ENCODE data around the gene SFMBT1. TPM values are rescaled to one million over a fixed set of nuclear protein-coding genes. Genes with fewer than 3 reads are reported as not detected.

SFMBT1 gene
- total RNA-seq, 1 experiment from 2014 or later, result 11.8 TPM

DNA sequence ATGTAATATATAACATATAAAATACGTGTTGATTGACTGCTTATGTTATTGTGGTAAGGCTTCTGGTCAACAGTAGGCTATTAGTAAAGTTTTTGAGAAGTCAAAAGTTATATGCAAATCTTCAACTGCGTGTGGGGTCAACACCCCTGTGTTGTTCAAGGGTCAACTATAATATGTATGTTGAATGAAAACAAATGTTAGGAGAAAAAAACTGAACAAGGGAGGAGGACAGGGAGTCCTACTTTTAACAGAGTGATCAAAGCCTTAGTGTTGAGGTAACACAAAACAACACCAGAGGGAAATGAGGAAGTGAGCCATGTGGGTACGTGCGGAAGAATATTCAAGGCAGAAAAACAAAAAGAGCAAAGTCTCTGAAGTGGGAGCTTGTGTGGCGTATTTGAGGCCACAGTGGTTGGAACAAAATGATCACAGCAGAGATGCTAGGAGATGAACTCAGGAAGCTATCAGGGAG is 62.5 kb downstream of the SFMBT1 start:
- H3K36me3 Mint-ChIP-seq (ENCODE audit: insufficient read depth, unreplicated experiment), result no peaks in the 10 kb centered on the region
- no peak overlapping the region for H3K27ac Mint-ChIP-seq (ENCODE audit: low read depth, unreplicated experiment)
- no peak overlapping the region for H3K4me3 Mint-ChIP-seq (ENCODE audit: unreplicated experiment)
- no TSS peak for BruUV-seq (replicated peaks)
- ChIA-PET POLR2A (interaction anchor here (0.8 to 3.9 kb wide), 3 partner anchors 31 to 213 kb away, joined by 3 to 23 read pairs (median 5); partner anchors contain the start of gene SFMBT1), CTCF (interaction anchor here (0.6 to 1.5 kb wide), 2 partner anchors 13 to 554 kb away, joined by 3 to 4 read pairs; no protein-coding TSS in a partner anchor)
- TF ChIP-seq, protein P1, sequence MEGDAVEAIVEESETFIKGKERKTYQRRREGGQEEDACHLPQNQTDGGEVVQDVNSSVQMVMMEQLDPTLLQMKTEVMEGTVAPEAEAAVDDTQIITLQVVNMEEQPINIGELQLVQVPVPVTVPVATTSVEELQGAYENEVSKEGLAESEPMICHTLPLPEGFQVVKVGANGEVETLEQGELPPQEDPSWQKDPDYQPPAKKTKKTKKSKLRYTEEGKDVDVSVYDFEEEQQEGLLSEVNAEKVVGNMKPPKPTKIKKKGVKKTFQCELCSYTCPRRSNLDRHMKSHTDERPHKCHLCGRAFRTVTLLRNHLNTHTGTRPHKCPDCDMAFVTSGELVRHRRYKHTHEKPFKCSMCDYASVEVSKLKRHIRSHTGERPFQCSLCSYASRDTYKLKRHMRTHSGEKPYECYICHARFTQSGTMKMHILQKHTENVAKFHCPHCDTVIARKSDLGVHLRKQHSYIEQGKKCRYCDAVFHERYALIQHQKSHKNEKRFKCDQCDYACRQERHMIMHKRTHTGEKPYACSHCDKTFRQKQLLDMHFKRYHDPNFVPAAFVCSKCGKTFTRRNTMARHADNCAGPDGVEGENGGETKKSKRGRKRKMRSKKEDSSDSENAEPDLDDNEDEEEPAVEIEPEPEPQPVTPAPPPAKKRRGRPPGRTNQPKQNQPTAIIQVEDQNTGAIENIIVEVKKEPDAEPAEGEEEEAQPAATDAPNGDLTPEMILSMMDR (IDR thresholded peaks at IDR 0.05; ENCODE audit: unreplicated experiment), result no peak
- intact Hi-C loops (cut with micrococcal nuclease), result no loop called here
- H3K9me3 Mint-ChIP-seq (ENCODE audit: unreplicated experiment), result no peaks in the 10 kb centered on the region
- no peak for DNase-seq (ENCODE audit: unreplicated experiment)
- H3K27me3 Mint-ChIP-seq (ENCODE audit: insufficient read depth, unreplicated experiment), result no peaks in the 10 kb centered on the region
- H3K4me1 Mint-ChIP-seq (ENCODE audit: insufficient read depth, unreplicated experiment), result peaks cover 19% of the 10 kb centered on the region

DNA sequence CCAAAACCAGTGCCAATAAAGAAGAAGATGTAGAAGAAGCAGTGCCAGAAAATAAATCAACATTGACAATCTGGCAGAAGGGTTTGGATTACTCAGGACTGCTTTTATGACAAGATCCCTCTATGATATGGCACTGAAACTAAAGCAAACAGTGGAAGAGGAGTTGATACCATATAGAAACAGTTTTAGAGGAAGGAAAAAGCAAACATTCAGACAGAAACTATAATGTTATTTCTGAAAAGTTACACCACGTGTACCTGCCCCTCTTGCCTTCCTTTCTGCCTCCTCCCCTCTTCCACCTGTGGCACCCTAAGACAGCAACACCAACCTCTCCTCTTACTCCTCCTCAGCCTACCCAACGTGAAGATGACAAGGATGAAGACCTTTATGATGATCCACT is 63.0 kb downstream of the SFMBT1 start:
- CTCF ChIA-PET, result interaction anchor here (0.6 kb wide), 1 partner anchor 1986 kb away, joined by 4 read pairs; no protein-coding TSS in a partner anchor
- no peak for DNase-seq (ENCODE audit: unreplicated experiment)
- Mint-ChIP-seq H3K4me1 (ENCODE audit: insufficient read depth, unreplicated experiment) (peaks cover 24% of the 10 kb centered on the region), H3K36me3 (ENCODE audit: insufficient read depth, unreplicated experiment) (no peaks in the 10 kb centered on the region), H3K27me3 (ENCODE audit: insufficient read depth, unreplicated experiment) (no peaks in the 10 kb centered on the region), H3K4me3 (ENCODE audit: unreplicated experiment) (no peak overlapping the region), H3K9me3 (ENCODE audit: unreplicated experiment) (no peaks in the 10 kb centered on the region), H3K27ac (ENCODE audit: low read depth, unreplicated experiment) (no peak overlapping the region)
- POLR2A ChIA-PET, result interaction anchor here (1.2 to 3.9 kb wide), 2 partner anchors 17 to 62 kb away, joined by 3 to 23 read pairs; partner anchors contain the start of gene SFMBT1
- intact Hi-C loops (cut with micrococcal nuclease), result no loop called here
- BruUV-seq (replicated peaks), result no TSS peak
- TF ChIP-seq, protein P1 (IDR thresholded peaks at IDR 0.05; ENCODE audit: unreplicated experiment), result no peak

DNA sequence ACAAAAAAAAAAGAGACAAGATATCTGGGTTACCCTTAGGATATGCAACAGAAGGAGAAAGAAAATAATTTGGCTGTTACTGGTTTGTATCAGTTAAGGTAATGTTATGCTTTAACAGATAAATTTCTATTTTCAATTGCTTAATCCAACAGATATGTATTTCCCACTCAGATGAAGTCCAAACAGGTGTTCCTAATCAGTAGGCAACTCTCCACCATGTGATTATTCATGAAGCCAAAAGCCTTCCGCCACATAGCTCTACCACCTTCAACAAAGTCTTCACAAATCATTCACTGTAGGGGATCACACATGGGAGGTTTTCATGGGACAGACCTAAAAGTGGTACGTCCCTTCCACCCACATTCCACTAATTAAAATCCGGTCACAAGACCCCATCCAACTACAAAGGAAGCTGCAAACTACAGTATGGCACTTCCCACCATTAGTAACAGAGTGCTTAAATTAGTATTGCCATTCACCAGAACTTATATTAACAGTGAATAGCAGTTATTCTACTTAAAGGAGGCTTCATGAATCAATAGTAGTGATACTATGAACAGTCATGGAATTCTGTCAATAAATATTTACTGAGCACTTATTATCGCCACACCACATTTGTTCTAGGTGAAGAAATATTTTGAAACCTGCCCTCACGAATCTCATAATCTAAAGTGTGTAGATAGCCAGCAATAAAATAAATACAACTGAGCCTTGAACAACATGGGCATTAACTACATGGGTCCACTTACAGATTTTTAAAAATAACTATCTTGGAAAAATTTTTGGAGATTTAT is 66.5 kb downstream of the SFMBT1 start:
- H3K4me3 Mint-ChIP-seq (ENCODE audit: unreplicated experiment), result no peak overlapping the region
- H3K27ac Mint-ChIP-seq (ENCODE audit: low read depth, unreplicated experiment), result no peak overlapping the region
- H3K27me3 Mint-ChIP-seq (ENCODE audit: insufficient read depth, unreplicated experiment), result no peaks in the 10 kb centered on the region
- peaks cover 27% of the 10 kb centered on the region for H3K4me1 Mint-ChIP-seq (ENCODE audit: insufficient read depth, unreplicated experiment)
- H3K9me3 Mint-ChIP-seq (ENCODE audit: unreplicated experiment), result no peaks in the 10 kb centered on the region
- intact Hi-C loops (cut with micrococcal nuclease), result no loop called here
- DNase-seq (ENCODE audit: unreplicated experiment), result no peak
- CTCF ChIA-PET, result interaction anchor here (0.6 kb wide), 1 partner anchor 252 kb away, joined by 4 read pairs; no protein-coding TSS in a partner anchor
- POLR2A ChIA-PET, result interaction anchor here (0.6 to 1.0 kb wide), 3 partner anchors 9 to 76 kb away, joined by 3 read pairs; no protein-coding TSS in a partner anchor
- no TSS peak for BruUV-seq (replicated peaks)
- no peaks in the 10 kb centered on the region for H3K36me3 Mint-ChIP-seq (ENCODE audit: insufficient read depth, unreplicated experiment)
- TF ChIP-seq, protein P1 (IDR thresholded peaks at IDR 0.05; ENCODE audit: unreplicated experiment), result no peak

DNA sequence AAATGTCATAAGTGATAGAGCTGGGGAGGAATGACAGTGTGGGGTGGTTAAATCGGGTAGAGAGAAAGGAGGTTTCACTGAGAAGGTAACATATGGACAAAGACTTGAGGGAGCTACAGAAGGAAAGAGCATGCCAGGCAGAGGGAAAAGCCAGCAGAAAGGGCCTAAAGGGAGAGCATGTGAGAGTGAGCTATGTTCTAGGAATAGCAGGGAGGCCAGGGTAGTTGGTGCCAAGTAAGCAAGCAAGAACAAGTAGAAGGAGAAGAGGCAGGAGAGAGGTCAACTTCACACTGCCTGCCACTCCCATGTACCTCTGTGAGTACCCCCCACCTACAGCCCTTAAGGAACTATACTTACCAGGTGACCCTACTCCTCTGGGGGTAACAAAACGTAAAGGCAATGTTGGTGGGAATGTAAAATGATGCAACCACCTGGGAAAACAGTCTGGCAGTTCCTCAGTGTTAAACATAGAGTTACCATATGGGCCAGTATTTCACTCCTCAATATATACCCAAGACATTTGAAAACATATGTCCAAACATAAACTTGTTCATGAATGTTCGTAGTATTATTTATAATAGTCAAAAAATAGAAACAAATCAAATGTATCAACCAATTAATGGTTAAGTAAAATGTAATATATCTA is 67.6 kb downstream of the SFMBT1 start:
- Mint-ChIP-seq H3K27ac (ENCODE audit: low read depth, unreplicated experiment) (no peak overlapping the region), H3K27me3 (ENCODE audit: insufficient read depth, unreplicated experiment) (no peaks in the 10 kb centered on the region), H3K4me3 (ENCODE audit: unreplicated experiment) (no peak overlapping the region), H3K4me1 (ENCODE audit: insufficient read depth, unreplicated experiment) (peaks cover 17% of the 10 kb centered on the region), H3K36me3 (ENCODE audit: insufficient read depth, unreplicated experiment) (no peaks in the 10 kb centered on the region), H3K9me3 (ENCODE audit: unreplicated experiment) (no peaks in the 10 kb centered on the region)
- intact Hi-C loops (cut with micrococcal nuclease), result no loop called here
- POLR2A ChIA-PET, result interaction anchor here (0.5 to 1.2 kb wide), 5 partner anchors 9 to 68 kb away, joined by 3 to 9 read pairs (median 3); partner anchors contain the start of gene SFMBT1
- TF ChIP-seq, protein P1 (IDR thresholded peaks at IDR 0.05; ENCODE audit: unreplicated experiment), result no peak
- BruUV-seq (replicated peaks), result no TSS peak
- CTCF ChIA-PET, result interaction anchor here (0.6 to 1.3 kb wide), 4 partner anchors 32 to 361 kb away, joined by 3 to 4 read pairs (median 3); no protein-coding TSS in a partner anchor
- DNase-seq (ENCODE audit: unreplicated experiment), result peak; percentile 52

Measured in MCF 10A (cell line).